ENCODE measurements around the gene MEF2C.

DNA sequence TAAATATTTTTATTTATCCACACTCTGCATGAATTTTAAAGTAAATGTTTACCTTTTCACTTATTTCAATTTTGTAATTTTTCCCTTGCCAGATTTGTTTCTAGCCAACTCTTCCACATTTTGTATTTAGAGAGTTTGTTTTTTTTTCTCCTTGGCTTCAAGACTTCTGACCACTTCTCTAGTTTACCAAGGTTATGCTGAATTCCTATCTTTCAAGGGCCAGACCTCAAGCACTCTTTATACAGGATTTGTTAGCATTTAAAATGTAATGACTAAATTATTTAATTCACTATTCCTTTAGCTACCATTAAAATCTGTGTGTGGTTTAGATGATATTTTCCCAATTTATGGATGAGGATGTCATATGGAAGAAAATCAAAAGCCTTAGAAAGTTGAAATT lies 42.5 kb downstream of the MEF2C start:
- no peak for TF ChIP-seq POLR2A (IDR thresholded peaks at IDR 0.05)
- TF ChIP-seq, protein P1, sequence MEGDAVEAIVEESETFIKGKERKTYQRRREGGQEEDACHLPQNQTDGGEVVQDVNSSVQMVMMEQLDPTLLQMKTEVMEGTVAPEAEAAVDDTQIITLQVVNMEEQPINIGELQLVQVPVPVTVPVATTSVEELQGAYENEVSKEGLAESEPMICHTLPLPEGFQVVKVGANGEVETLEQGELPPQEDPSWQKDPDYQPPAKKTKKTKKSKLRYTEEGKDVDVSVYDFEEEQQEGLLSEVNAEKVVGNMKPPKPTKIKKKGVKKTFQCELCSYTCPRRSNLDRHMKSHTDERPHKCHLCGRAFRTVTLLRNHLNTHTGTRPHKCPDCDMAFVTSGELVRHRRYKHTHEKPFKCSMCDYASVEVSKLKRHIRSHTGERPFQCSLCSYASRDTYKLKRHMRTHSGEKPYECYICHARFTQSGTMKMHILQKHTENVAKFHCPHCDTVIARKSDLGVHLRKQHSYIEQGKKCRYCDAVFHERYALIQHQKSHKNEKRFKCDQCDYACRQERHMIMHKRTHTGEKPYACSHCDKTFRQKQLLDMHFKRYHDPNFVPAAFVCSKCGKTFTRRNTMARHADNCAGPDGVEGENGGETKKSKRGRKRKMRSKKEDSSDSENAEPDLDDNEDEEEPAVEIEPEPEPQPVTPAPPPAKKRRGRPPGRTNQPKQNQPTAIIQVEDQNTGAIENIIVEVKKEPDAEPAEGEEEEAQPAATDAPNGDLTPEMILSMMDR (IDR thresholded peaks at IDR 0.05): no peak
- no peak for TF ChIP-seq EP300 (IDR thresholded peaks at IDR 0.05; ENCODE audit: low read depth)
- no peak for TF ChIP-seq POLR2AphosphoS5 (IDR thresholded peaks at IDR 0.05)
